K562 (cell line): ENCODE data around the gene ATP9B. TPM values are rescaled to one million over a fixed set of nuclear protein-coding genes. Genes with fewer than 3 reads are reported as not detected.

Experiments
- ATAC-seq: fragments of 200-7000 bp; cut with Tn5 transposase; 3 replicates; pipeline ENCODE4 v1.9.1; 2020; ENCODE audit warnings: moderate library complexity
- BruUV-seq: library from RNA; stranded (reverse); fragments of 400-500 nt; replicated peaks from 2 replicates; lab custom pipeline; 2021; lab: Mats Ljungman, UMichigan
- CTCF ChIA-PET: fragments of 300-600 bp; formaldehyde crosslinking; extraction: SDS; loops from one replicate; lab custom pipeline; 2021; ENCODE audit warnings: low intra/inter-chr PET ratio; lab: Yijun Ruan, JAX
- POLR2A ChIA-PET: fragments of 300-600, 350-650 bp; sonication (Branson Sonifier 250); formaldehyde crosslinking; extraction: SDS; loops from one replicate; lab custom pipeline; 2021; ENCODE audit warnings: antibody characterized with exemption, inconsistent platforms; lab: Yijun Ruan, JAX
- DNase-seq, 4 experiments: peaks; one replicate each; pipeline versions ENCODE4 v3.0.0 to v3.0.0-alpha.2; 2011 to 2018; ENCODE audit warnings: low spot score in 3 of 4, mixed read lengths in 3 of 4; ENCODE audit errors: extremely low read depth in 1 of 4
- FAIRE-seq: peaks from 2 replicates; lab custom pipeline; 2011; peaks lifted over from hg19 to GRCh38; lab: Jason Lieb, UNC
- H2AFZ ChIP-seq: 2 replicates; pipeline ENCODE4 v1.6.0; 2011; ENCODE audit warnings: low read depth, low read length, control low read depth, inconsistent platforms
- H3K27ac ChIP-seq: fragments of 200-600 bp; 3 replicates; pipeline ENCODE4 v1.8.0; 2011; ENCODE audit warnings: low read depth, mild to moderate bottlenecking, control low read depth, inconsistent platforms, low read length, moderate library complexity, mixed read lengths; ENCODE audit errors: extremely low read depth
- H3K27me3 ChIP-seq, 2 experiments: fragments of 300-600 bp in 1 of 2; 2 replicates in 1 of 2; 3 replicates in 1 of 2; pipeline versions ENCODE4 v1.6.0 to v1.8.0; 2011; ENCODE audit warnings: inconsistent platforms in 2 of 2, low read length in 2 of 2, mild to moderate bottlenecking in 1 of 2, mixed read lengths in 1 of 2, moderate library complexity in 1 of 2; ENCODE audit not compliant: control insufficient read depth in 2 of 2, insufficient read depth in 2 of 2
- H3K36me3 ChIP-seq: fragments of 300-600 bp; 3 replicates; pipeline ENCODE4 v1.8.0; 2011; ENCODE audit warnings: mild to moderate bottlenecking, low read length, inconsistent platforms; ENCODE audit not compliant: control insufficient read depth, insufficient read depth
- H3K4me1 ChIP-seq, 2 experiments: fragments of 200-600 bp in 1 of 2; replicated peaks in 1 of 2; 2 replicates in 1 of 2; 3 replicates in 1 of 2; pipeline versions ENCODE4 v1.5.1 to v1.8.0; 2011; ENCODE audit warnings: inconsistent platforms in 2 of 2, low read length in 2 of 2, mild to moderate bottlenecking in 1 of 2, mixed read lengths in 1 of 2, moderate library complexity in 1 of 2; ENCODE audit not compliant: control insufficient read depth in 2 of 2, insufficient read depth in 2 of 2
- H3K4me2 ChIP-seq: 2 replicates; pipeline ENCODE4 v1.6.1; 2011; ENCODE audit warnings: low read length, control low read depth, inconsistent platforms, mixed read lengths; ENCODE audit not compliant: insufficient read depth
- H3K4me3 ChIP-seq: fragments of 200-600 bp; sonication (generic), shearing (Covaris generic); 2 replicates; pipeline ENCODE4 v1.5.1; 2016; ENCODE audit warnings: control low read depth, inconsistent platforms
- H3K79me2 ChIP-seq: fragments of 200-600 bp; 3 replicates; pipeline ENCODE4 v1.8.0; 2011; ENCODE audit warnings: low read length, inconsistent platforms; ENCODE audit not compliant: control insufficient read depth, insufficient read depth
- H3K9ac ChIP-seq, 2 experiments: 2 replicates each; pipeline versions ENCODE4 v1.6.0 to v1.6.1; 2011; ENCODE audit warnings: low read depth in 2 of 2, low read length in 2 of 2, control low read depth in 1 of 2, inconsistent platforms in 1 of 2, mild to moderate bottlenecking in 1 of 2, mixed read lengths in 1 of 2; ENCODE audit not compliant: insufficient read depth in 1 of 2
- H3K9me1 ChIP-seq: one replicate; pipeline ENCODE4 v1.6.0; 2011; ENCODE audit warnings: inconsistent platforms, mild to moderate bottlenecking, low read length, moderate library complexity; ENCODE audit not compliant: control insufficient read depth, insufficient read depth
- H3K9me3 ChIP-seq: replicated peaks from 2 replicates; pipeline ENCODE4 v1.5.1; 2011; ENCODE audit warnings: low read depth, low read length, inconsistent platforms; ENCODE audit not compliant: control insufficient read depth, insufficient read depth
- H4K20me1 ChIP-seq: replicated peaks from 2 replicates; pipeline ENCODE4 v1.6.1; 2011; ENCODE audit warnings: low read length, inconsistent platforms, mixed read lengths; ENCODE audit not compliant: control insufficient read depth, insufficient read depth
- ESRRA ChIP-seq: fragments of 450-650 bp; IDR thresholded peaks from 2 replicates; pipeline ENCODE4 v1.6.1; 2014; ENCODE audit warnings: low read depth, mild to moderate bottlenecking, moderate library complexity, borderline replicate concordance
- KDM1A ChIP-seq, 2 experiments: fragments of 450-650 bp; IDR thresholded peaks; 2 replicates each; pipeline ENCODE4 v1.6.1; 2016; ENCODE audit warnings: mild to moderate bottlenecking in 2 of 2
- ZC3H11A ChIP-seq: IDR thresholded peaks from 2 replicates; pipeline ENCODE4 v1.6.1; 2012; ENCODE audit warnings: low read depth, low read length, improper control_type of control experiment
- ZFX ChIP-seq: sonication (generic); formaldehyde crosslinking; IDR thresholded peaks from 2 replicates; pipeline ENCODE4 v1.8.0; 2022; ENCODE audit warnings: mild to moderate bottlenecking, missing genetic modification reagents, moderate library complexity
- ZNF766 ChIP-seq: fragments of 200-800 bp; sonication (Bioruptor generic); conservative IDR thresholded peaks from 2 replicates; pipeline ENCODE4 v1.6.1; 2016; ENCODE audit warnings: missing genetic modification characterization, missing compliant biosample characterization
- WGBS: fragments of 100-300 bp; shearing (Covaris generic); methylation state at CpG from one replicate; pipeline ENCODE4 v1.1.6; 2016; ENCODE audit warnings: low coverage, mixed read lengths; ENCODE audit not compliant: insufficient coverage; ENCODE audit errors: missing lambda C conversion rate; 5-methylcytosine and 5-hydroxymethylcytosine counted together
- in situ Hi-C: fragments of 300-500 bp; cut with MboI; formaldehyde crosslinking; loops from 4 replicates; pipeline ENCODE4 v1.15.0; 2018; ENCODE audit warnings: inconsistent platforms, mixed read lengths
- intact Hi-C: fragments of 100-400 bp; cut with micrococcal nuclease; formaldehyde crosslinking; loops from 2 replicates; pipeline ENCODE4 v1.14.2; 2022
- polyA plus RNA-seq, 8 experiments: library from polyadenylated mRNA; depleted of rRNA in 4 of 8; stranded (reverse) in 5 of 8; unstranded in 3 of 8; fragments of >200 nt; fragmentation: Nextera tagmentation in 2 of 8; fragmentation: Illumina TruSeq in 1 of 8; extraction: Ambion mirVana in 2 of 8; extraction: Trizol in 1 of 8; gene quantifications; 2 replicates each; pipeline versions ENCODE4 v1.2.1 to v1.2.3, GENCODE V29; 2011 to 2014; ENCODE audit warnings: inconsistent platforms in 1 of 8, missing spikeins in 1 of 8
- total RNA-seq, 7 experiments: library from RNA; depleted of rRNA in 6 of 7; stranded (reverse); fragments of >200 nt in 6 of 7; fragmentation: Illumina TruSeq in 2 of 7; extraction: Trizol in 2 of 7; gene quantifications; 2 replicates each; pipeline versions ENCODE4 v1.2.1 to v1.2.3, GENCODE V29; 2011 to 2021; ENCODE audit warnings: low replicate concordance in 1 of 7

ATP9B gene
- total and polyA plus RNA-seq, 9 of the 15 experiments (the other 6 are each of a cell fraction or from before 2014, with no cell fraction given): 0.66 to 13.2 (median 7.9) TPM

DNA sequence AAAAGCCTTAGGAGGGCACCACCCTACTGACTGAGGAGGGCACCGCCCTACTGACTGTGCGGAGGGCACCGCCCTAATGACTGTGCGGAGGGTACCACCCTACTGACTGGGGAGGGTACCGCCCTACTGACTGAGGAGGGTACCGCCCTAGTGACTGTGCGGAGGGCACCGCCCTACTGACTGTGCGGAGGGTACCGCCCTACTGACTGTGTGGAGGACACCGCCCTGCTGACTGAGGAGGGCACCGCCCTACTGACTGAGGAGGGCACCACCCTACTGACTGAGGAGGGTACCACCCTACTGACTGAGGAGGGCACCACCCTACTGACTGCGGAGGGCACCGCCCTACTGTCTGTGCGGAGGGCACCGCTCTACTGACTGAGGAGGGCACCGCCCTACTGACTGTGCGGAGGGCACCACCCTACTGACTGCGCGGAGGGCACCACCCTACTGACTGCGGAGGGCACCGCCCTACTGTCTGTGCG is 176.4 kb downstream of the ATP9B start:
- Histone ChIP-seq H3K9ac (no peak overlapping the region), H3K36me3 (no peaks in the 10 kb centered on the region), H3K4me1 (peaks cover 0 to 13% of the 10 kb centered on the region in 2 experiments; a peak in 2 of 5 replicates), H3K27ac (no peak overlapping the region), H2AFZ (no peak overlapping the region), H3K9me1 (no peaks in the 10 kb centered on the region), H4K20me1 (no peaks in the 10 kb centered on the region), H3K9me3 (no peaks in the 10 kb centered on the region), H3K79me2 (no peaks in the 10 kb centered on the region)
- DNase-seq (no peak), FAIRE-seq (no peak)
- BruUV-seq: no TSS peak
- intact Hi-C loops: loop anchor here (2.0 kb wide), 1 partner anchor 371 kb away; no protein-coding TSS in a partner anchor
- WGBS: 73% methylated on average over 9 of the region's 23 CpGs
- POLR2A ChIA-PET: interaction anchor here (0.7 kb wide), 1 partner anchor 327 kb away, joined by 3 read pairs; no protein-coding TSS in a partner anchor
- CTCF ChIA-PET: interaction anchor here (0.6 kb wide), 1 partner anchor 1344 kb away, joined by 4 read pairs; no protein-coding TSS in a partner anchor
- TF ChIP-seq ZC3H11A (no peak), ZNF766 (CRISPR knock-in tag) (no peak), ZFX (CRISPR knock-in tag) (no peak), KDM1A (IDR thresholded peaks at IDR 0.05) (no peak), ESRRA (no peak)
- TF ChIP-seq, all 486 proteins: peak for 0
- Histone ChIP-seq H3K4me3 (no peak overlapping the region), H3K27me3 (no peaks in the 10 kb centered on the region), H3K4me2 (no peak overlapping the region)
- no peak for ATAC-seq
- in situ Hi-C loops: no loop called here
